GM21515 (cell line): ENCODE measurements around the gene UTF1.
"Not testable (repeated sequence)": the region's sequence is repeated elsewhere in the genome, so short reads cannot be mapped to it uniquely, and the experiment has no call there.

Experiments
- ATAC-seq: cut with Tn5 transposase; IDR thresholded peaks from one replicate; pipeline ENCODE4 v1.9.1; 2021; ENCODE audit not compliant: unreplicated experiment

UTF1 gene

GRCh38 chr10:133261726-133262325, 31.8 kb downstream of the UTF1 start:
- ATAC-seq: peak; percentile 47

- no peak for ATAC-seq
These were observed 32.7 kb downstream of the UTF1 start for GRCh38 chr10:133262696-133263095.

GRCh38 chr10:133263674-133264073, 33.7 kb downstream of the UTF1 start:
- no peak for ATAC-seq

- ATAC-seq: no peak
These were observed 34.4 kb downstream of the UTF1 start for GRCh38 chr10:133264461-133264860.

- ATAC-seq: not testable (repeated sequence)
These were observed 35.0 kb downstream of the UTF1 start for GRCh38 chr10:133265052-133265451.

GRCh38 chr10:133266056-133266795, 36.2 kb downstream of the UTF1 start:
- ATAC-seq: no peak

- ATAC-seq: no peak
These were observed 37.3 kb downstream of the UTF1 start for GRCh38 chr10:133267293-133267692.

- no peak for ATAC-seq
These were observed 37.8 kb downstream of the UTF1 start for GRCh38 chr10:133267829-133268228.

- ATAC-seq: no peak
These were observed 38.5 kb downstream of the UTF1 start for GRCh38 chr10:133268532-133268931.

GRCh38 chr10:133269367-133269766, 39.4 kb downstream of the UTF1 start:
- no peak for ATAC-seq

GRCh38 chr10:133270204-133270603, 40.2 kb downstream of the UTF1 start:
- no peak for ATAC-seq

GRCh38 chr10:133270773-133271297, 40.8 kb downstream of the UTF1 start:
- ATAC-seq: no peak

- no peak for ATAC-seq
These were observed 41.7 kb downstream of the UTF1 start for GRCh38 chr10:133271521-133272300.

GRCh38 chr10:133272301-133272963, 42.4 kb downstream of the UTF1 start:
- no peak for ATAC-seq

GRCh38 chr10:133272964-133273420, 43.0 kb downstream of the UTF1 start:
- ATAC-seq: no peak

GRCh38 chr10:133273534-133274143, 43.6 kb downstream of the UTF1 start:
- no peak for ATAC-seq

- ATAC-seq: peak; percentile 46
These were observed 45.0 kb downstream of the UTF1 start for GRCh38 chr10:133274751-133275683.

GRCh38 chr10:133275684-133276092, 45.7 kb downstream of the UTF1 start:
- ATAC-seq: peak; percentile 30

- ATAC-seq: no peak
These were observed 46.0 kb downstream of the UTF1 start for GRCh38 chr10:133276100-133276434.
